NCI-H2171 (cell line): ENCODE data around the gene HACD2.
"Not testable (repeated sequence)": the region's sequence is repeated elsewhere in the genome, so short reads cannot be mapped to it uniquely, and the experiment has no call there.

Experiments
- DNase-seq: peaks from one replicate; lab custom pipeline; 2025; lab: John Stamatoyannopoulos, UW

The HACD2 gene

GRCh38 chr3:123611674-123612073 is 26.8 kb upstream of the HACD2 start:
- DNase-seq: not testable (repeated sequence)

- DNase-seq: no peak
Measured at GRCh38 chr3:123611082-123611481, 26.2 kb upstream of the HACD2 start.

- DNase-seq: peak; percentile 96
Measured at GRCh38 chr3:123610331-123610730, 25.5 kb upstream of the HACD2 start.

GRCh38 chr3:123609063-123609462 is 24.2 kb upstream of the HACD2 start:
- DNase-seq: no peak

GRCh38 chr3:123608263-123608937 is 23.5 kb upstream of the HACD2 start:
- no peak for DNase-seq

GRCh38 chr3:123606527-123606926 is 21.7 kb upstream of the HACD2 start:
- DNase-seq: no peak

GRCh38 chr3:123605789-123606234 is 21.0 kb upstream of the HACD2 start:
- no peak for DNase-seq

- not testable (repeated sequence) for DNase-seq
Measured at GRCh38 chr3:123603153-123603552, 18.3 kb upstream of the HACD2 start.

GRCh38 chr3:123602325-123602724 is 17.5 kb upstream of the HACD2 start:
- DNase-seq: no peak

GRCh38 chr3:123600863-123601262 is 16.0 kb upstream of the HACD2 start:
- DNase-seq: not testable (repeated sequence)

- no peak for DNase-seq
Measured at GRCh38 chr3:123597561-123597960, 12.7 kb upstream of the HACD2 start.

- no peak for DNase-seq
Measured at GRCh38 chr3:123595396-123596180, 10.7 kb upstream of the HACD2 start.

GRCh38 chr3:123593381-123593780 is 8.5 kb upstream of the HACD2 start:
- DNase-seq: peak; percentile 46

- no peak for DNase-seq
Measured at GRCh38 chr3:123590685-123591450, 6.0 kb upstream of the HACD2 start.

GRCh38 chr3:123587401-123587800 is 2.5 kb upstream of the HACD2 start:
- no peak for DNase-seq

GRCh38 chr3:123586968-123587367 is 2.1 kb upstream of the HACD2 start:
- no peak for DNase-seq

- DNase-seq: peak; percentile 82
Measured at GRCh38 chr3:123586131-123586530, 1.3 kb upstream of the HACD2 start.

- peak; percentile 46 for DNase-seq
Measured at GRCh38 chr3:123584284-123584987, 417 bp downstream of the HACD2 start.

- DNase-seq: no peak
Measured at GRCh38 chr3:123583561-123583960, 1.3 kb downstream of the HACD2 start.

GRCh38 chr3:123582315-123582714 is 2.5 kb downstream of the HACD2 start:
- peak; percentile 44 for DNase-seq

- no peak for DNase-seq
Measured at GRCh38 chr3:123576122-123576521, 8.7 kb downstream of the HACD2 start.

- DNase-seq: no peak
Measured at GRCh38 chr3:123571973-123572365, 12.9 kb downstream of the HACD2 start.
